ENCODE measurements around the gene EIF4A2. TPM values are rescaled to one million over a fixed set of nuclear protein-coding genes. Genes with fewer than 3 reads are reported as not detected.
A peak's percentile ranks its signal among the peaks of the same experiment; 100 is the strongest.

EIF4A2 gene
- polyA plus RNA-seq, 1 of the 3 experiments (the other 2 are of a cell fraction): 270 TPM

DNA sequence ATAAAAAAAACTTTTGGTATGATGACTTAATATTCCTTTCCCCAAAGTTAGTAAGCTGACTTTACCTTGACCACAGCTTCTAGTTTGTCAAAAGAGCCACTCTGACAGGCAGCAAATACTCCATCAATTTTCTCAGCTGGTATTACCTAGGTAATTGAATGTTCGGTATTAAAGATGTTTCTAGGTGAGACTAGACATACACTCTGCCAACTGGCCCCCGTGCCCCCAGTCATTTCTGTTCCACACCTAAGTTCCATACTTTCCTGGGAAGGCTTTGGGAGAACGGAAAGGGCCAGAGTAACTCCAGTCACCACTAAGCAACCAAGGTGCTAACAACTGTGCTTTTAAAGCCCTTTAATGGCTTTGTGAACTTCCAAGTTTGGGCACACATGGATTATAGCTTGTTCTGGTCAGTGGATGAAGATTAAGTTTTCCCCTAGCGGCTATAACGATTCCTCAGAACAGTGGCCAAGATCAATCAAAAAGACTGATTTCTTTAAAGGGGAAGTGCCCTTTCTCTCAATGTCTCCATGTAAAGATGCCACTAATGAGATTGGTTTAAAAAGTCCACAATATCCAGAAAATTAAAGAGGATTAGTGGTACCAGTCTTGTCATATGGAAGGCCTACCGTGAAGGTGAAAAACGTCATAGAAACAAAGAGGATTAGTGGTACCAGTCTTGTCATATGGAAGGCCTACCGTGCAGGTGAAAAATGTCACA is 7.0 kb downstream of the EIF4A2 start (continued):
- TF ChIP-seq GATA2 (CRISPR knock-in tag; IDR thresholded peaks at IDR 0.05): no peak
- TF ChIP-seq, protein P1, sequence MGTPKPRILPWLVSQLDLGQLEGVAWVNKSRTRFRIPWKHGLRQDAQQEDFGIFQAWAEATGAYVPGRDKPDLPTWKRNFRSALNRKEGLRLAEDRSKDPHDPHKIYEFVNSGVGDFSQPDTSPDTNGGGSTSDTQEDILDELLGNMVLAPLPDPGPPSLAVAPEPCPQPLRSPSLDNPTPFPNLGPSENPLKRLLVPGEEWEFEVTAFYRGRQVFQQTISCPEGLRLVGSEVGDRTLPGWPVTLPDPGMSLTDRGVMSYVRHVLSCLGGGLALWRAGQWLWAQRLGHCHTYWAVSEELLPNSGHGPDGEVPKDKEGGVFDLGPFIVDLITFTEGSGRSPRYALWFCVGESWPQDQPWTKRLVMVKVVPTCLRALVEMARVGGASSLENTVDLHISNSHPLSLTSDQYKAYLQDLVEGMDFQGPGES (IDR thresholded peaks at IDR 0.05; ENCODE audit: low read depth, low read length): no peak
- TF ChIP-seq, protein P2, sequence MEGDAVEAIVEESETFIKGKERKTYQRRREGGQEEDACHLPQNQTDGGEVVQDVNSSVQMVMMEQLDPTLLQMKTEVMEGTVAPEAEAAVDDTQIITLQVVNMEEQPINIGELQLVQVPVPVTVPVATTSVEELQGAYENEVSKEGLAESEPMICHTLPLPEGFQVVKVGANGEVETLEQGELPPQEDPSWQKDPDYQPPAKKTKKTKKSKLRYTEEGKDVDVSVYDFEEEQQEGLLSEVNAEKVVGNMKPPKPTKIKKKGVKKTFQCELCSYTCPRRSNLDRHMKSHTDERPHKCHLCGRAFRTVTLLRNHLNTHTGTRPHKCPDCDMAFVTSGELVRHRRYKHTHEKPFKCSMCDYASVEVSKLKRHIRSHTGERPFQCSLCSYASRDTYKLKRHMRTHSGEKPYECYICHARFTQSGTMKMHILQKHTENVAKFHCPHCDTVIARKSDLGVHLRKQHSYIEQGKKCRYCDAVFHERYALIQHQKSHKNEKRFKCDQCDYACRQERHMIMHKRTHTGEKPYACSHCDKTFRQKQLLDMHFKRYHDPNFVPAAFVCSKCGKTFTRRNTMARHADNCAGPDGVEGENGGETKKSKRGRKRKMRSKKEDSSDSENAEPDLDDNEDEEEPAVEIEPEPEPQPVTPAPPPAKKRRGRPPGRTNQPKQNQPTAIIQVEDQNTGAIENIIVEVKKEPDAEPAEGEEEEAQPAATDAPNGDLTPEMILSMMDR (IDR thresholded peaks at IDR 0.05): no peak
- TF ChIP-seq, protein P3, sequence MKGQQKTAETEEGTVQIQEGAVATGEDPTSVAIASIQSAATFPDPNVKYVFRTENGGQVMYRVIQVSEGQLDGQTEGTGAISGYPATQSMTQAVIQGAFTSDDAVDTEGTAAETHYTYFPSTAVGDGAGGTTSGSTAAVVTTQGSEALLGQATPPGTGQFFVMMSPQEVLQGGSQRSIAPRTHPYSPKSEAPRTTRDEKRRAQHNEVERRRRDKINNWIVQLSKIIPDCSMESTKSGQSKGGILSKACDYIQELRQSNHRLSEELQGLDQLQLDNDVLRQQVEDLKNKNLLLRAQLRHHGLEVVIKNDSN (IDR thresholded peaks at IDR 0.05; ENCODE audit: borderline replicate concordance, low read depth): no peak
- no peak for TF ChIP-seq MXI1 (IDR thresholded peaks at IDR 0.05; ENCODE audit: low read depth, low read length)
- TF ChIP-seq, protein P4, sequence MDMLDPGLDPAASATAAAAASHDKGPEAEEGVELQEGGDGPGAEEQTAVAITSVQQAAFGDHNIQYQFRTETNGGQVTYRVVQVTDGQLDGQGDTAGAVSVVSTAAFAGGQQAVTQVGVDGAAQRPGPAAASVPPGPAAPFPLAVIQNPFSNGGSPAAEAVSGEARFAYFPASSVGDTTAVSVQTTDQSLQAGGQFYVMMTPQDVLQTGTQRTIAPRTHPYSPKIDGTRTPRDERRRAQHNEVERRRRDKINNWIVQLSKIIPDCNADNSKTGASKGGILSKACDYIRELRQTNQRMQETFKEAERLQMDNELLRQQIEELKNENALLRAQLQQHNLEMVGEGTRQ (IDR thresholded peaks at IDR 0.05; ENCODE audit: borderline replicate concordance, low read depth, low read length): no peak
- no peak for TF ChIP-seq TEAD4 (IDR thresholded peaks at IDR 0.05; ENCODE audit: borderline replicate concordance, insufficient read depth)
- no peak for TF ChIP-seq FOXJ3 (CRISPR knock-in tag; IDR thresholded peaks at IDR 0.05)
- TF ChIP-seq FOXM1 (IDR thresholded peaks at IDR 0.05; ENCODE audit: low read depth): no peak
- 0 out of 2 replicates have a peak, but pooled peaks have one; percentile 18 for TF ChIP-seq ELF1 (IDR thresholded peaks at IDR 0.05)
- TF ChIP-seq RFX5 (IDR thresholded peaks at IDR 0.05; ENCODE audit: low read length): no peak
- no peak for TF ChIP-seq NFIC (IDR thresholded peaks at IDR 0.05; ENCODE audit: borderline replicate concordance)
- no peak for TF ChIP-seq TCF12 (IDR thresholded peaks at IDR 0.05)
- peak; percentile 57 for TF ChIP-seq JUND (IDR thresholded peaks at IDR 0.05)
- TF ChIP-seq RCOR1 (IDR thresholded peaks at IDR 0.05; ENCODE audit: low read length): no peak
- peak; percentile 92 for TF ChIP-seq POLR2AphosphoS5 (IDR thresholded peaks at IDR 0.05; ENCODE audit: low read depth, low read length)
